GM12878 (cell line): Measurements from ENCODE around the gene YPEL3. TPM values are rescaled to one million over a fixed set of nuclear protein-coding genes. Genes with fewer than 3 reads are reported as not detected.
A peak's percentile ranks its signal among the peaks of the same experiment; 100 is the strongest.

Experiments
- ATAC-seq: fragments of 200-7000 bp; cut with Tn5 transposase; 3 replicates; pipeline ENCODE4 v1.9.1; 2020; ENCODE audit warnings: mild to moderate bottlenecking, moderate library complexity
- BruUV-seq: library from RNA; stranded (reverse); fragments of 400-500 nt; replicated peaks from 2 replicates; lab custom pipeline; 2021; lab: Mats Ljungman, UMichigan
- CTCF ChIA-PET: fragments of 300-600 bp; sonication (Branson Sonifier 250); formaldehyde crosslinking; extraction: SDS; loops from one replicate; lab custom pipeline; 2021; ENCODE audit warnings: inconsistent platforms; lab: Yijun Ruan, JAX
- POLR2A ChIA-PET: fragments of 350-600 bp; formaldehyde crosslinking; extraction: SDS; loops from one replicate; lab custom pipeline; 2021; ENCODE audit warnings: inconsistent platforms; lab: Charles Lee
- RAD21 ChIA-PET: fragments of 300-600 bp; sonication (Branson Sonifier 250); formaldehyde crosslinking; loops from one replicate; lab custom pipeline; 2023; ENCODE audit warnings: antibody characterized with exemption; ENCODE audit not compliant: unreplicated experiment; lab: Charles Lee
- SMC1A ChIA-PET: fragments of 300-600 bp; sonication (Branson Sonifier 250); formaldehyde crosslinking; loops from one replicate; lab custom pipeline; 2023; ENCODE audit not compliant: unreplicated experiment, uncharacterized antibody; lab: Charles Lee
- DNase-seq: peaks from one replicate; pipeline ENCODE4 v3.0.0-alpha.2; 2011; ENCODE audit warnings: low read depth, low spot score
- FAIRE-seq: peaks from 3 replicates; lab custom pipeline; 2011; peaks lifted over from hg19 to GRCh38; lab: Jason Lieb, UNC
- H2AFZ ChIP-seq: 2 replicates; pipeline ENCODE4 v1.6.0; 2011; ENCODE audit warnings: low read depth, low read length, control low read depth; ENCODE audit not compliant: control insufficient read depth
- H3K27ac ChIP-seq: 2 replicates; pipeline ENCODE4 v1.5.1; 2011; ENCODE audit warnings: control low read depth; ENCODE audit not compliant: control insufficient read depth, insufficient read depth
- H3K27me3 ChIP-seq, 2 experiments: replicated peaks in 1 of 2; 2 replicates each; pipeline versions ENCODE4 v1.6.0 to v1.6.1; 2011; ENCODE audit warnings: low read length in 1 of 2; ENCODE audit not compliant: control insufficient read depth in 2 of 2, insufficient read depth in 2 of 2
- H3K36me3 ChIP-seq, 2 experiments: 2 replicates each; pipeline ENCODE4 v1.5.1; 2011; ENCODE audit warnings: low read length in 1 of 2; ENCODE audit not compliant: control insufficient read depth in 2 of 2, insufficient read depth in 2 of 2
- H3K4me1 ChIP-seq: 2 replicates; pipeline ENCODE4 v1.6.1; 2011; ENCODE audit warnings: mild to moderate bottlenecking, low read length, moderate library complexity, mixed read lengths; ENCODE audit not compliant: control insufficient read depth, insufficient read depth
- H3K4me2 ChIP-seq: 2 replicates; pipeline ENCODE4 v1.6.0; 2011; ENCODE audit warnings: control low read depth; ENCODE audit not compliant: control insufficient read depth, insufficient read depth
- H3K4me3 ChIP-seq: fragments of 200-600 bp; sonication (generic); 2 replicates; pipeline ENCODE4 v1.5.1; 2016
- H3K79me2 ChIP-seq: 2 replicates; pipeline ENCODE4 v1.6.0; 2011; ENCODE audit warnings: low read length; ENCODE audit not compliant: control insufficient read depth, insufficient read depth
- H3K9ac ChIP-seq: 2 replicates; pipeline ENCODE4 v1.8.0; 2011; ENCODE audit warnings: low read length, control low read depth, mixed read lengths; ENCODE audit not compliant: control insufficient read depth, insufficient read depth
- H3K9me3 ChIP-seq: replicated peaks from 3 replicates; pipeline ENCODE4 v1.5.1; 2011; ENCODE audit warnings: mild to moderate bottlenecking, low read length; ENCODE audit not compliant: control insufficient read depth, insufficient read depth
- H4K20me1 ChIP-seq: 2 replicates; pipeline ENCODE4 v1.6.0; 2011; ENCODE audit not compliant: control insufficient read depth, insufficient read depth
- ZSCAN29 ChIP-seq: fragments of 450-650 bp; IDR thresholded peaks from 2 replicates; pipeline ENCODE4 v1.6.1; 2017; ENCODE audit warnings: mild to moderate bottlenecking, moderate library complexity
- WGBS: methylation state at CpG from one replicate; pipeline ENCODE4 v1.1.6; 2016; ENCODE audit warnings: low lambda C conversion rate; ENCODE audit not compliant: insufficient replicate concordance, insufficient coverage; ENCODE audit errors: missing lambda C conversion rate; 5-methylcytosine and 5-hydroxymethylcytosine counted together
- in situ Hi-C: fragments of 300-500 bp; cut with MboI; formaldehyde crosslinking; loops from 9 replicates; pipeline ENCODE4 v1.14.3; 2018; ENCODE audit warnings: mixed read lengths
- intact Hi-C: fragments of 100-400 bp; cut with micrococcal nuclease; formaldehyde crosslinking; loops from one replicate; pipeline ENCODE4 v1.14.2; 2022; ENCODE audit not compliant: unreplicated experiment
- polyA plus RNA-seq, 11 experiments: library from polyadenylated mRNA; depleted of rRNA in 4 of 11; unstranded in 6 of 11; stranded (reverse) in 5 of 11; fragments of >200 nt; fragmentation: Nextera tagmentation in 4 of 11; fragmentation: Illumina TruSeq in 1 of 11; extraction: Ambion mirVana in 4 of 11; extraction: Trizol in 1 of 11; gene quantifications; 1 replicate in 1 of 11; 2 replicates in 10 of 11; pipeline versions ENCODE4 v1.2.1 to v1.2.3, GENCODE V29; 2011 to 2016; ENCODE audit warnings: inconsistent platforms in 2 of 11, missing spikeins in 2 of 11, low read depth in 1 of 11
- total RNA-seq, 4 experiments: library from RNA; depleted of rRNA in 3 of 4; stranded (reverse); fragments of >200 nt in 3 of 4; fragmentation: Illumina TruSeq in 1 of 4; extraction: Trizol in 1 of 4; gene quantifications; 2 replicates each; pipeline versions ENCODE4 v1.2.1 to v1.2.3, GENCODE V29; 2013 to 2021
- TF ChIP-seq, protein P1 (sequence below), 3 experiments: IDR thresholded peaks in 2 of 3; conservative IDR thresholded peaks in 1 of 3; 2 replicates each; pipeline ENCODE4 v1.5.1; 2011; ENCODE audit warnings: low read depth in 3 of 3, low read length in 3 of 3, mild to moderate bottlenecking in 3 of 3, control low read depth in 2 of 3, moderate library complexity in 2 of 3, inconsistent platforms in 1 of 3, mixed read lengths in 1 of 3; ENCODE audit not compliant: control insufficient read depth in 2 of 3, insufficient read depth in 1 of 3; ENCODE audit errors: extremely low read depth in 1 of 3
- TF ChIP-seq, protein P2 (sequence below): fragments of 450-650 bp; formaldehyde crosslinking; IDR thresholded peaks from 2 replicates; pipeline ENCODE4 v1.4.0; 2022; ENCODE audit warnings: mild to moderate bottlenecking, moderate library complexity

The YPEL3 gene
- total and polyA plus RNA-seq, 10 of the 15 experiments (the other 5 are each of a cell fraction or from before 2014, with no cell fraction given) = 1.3 to 22.0 (median 12.1) TPM

DNA sequence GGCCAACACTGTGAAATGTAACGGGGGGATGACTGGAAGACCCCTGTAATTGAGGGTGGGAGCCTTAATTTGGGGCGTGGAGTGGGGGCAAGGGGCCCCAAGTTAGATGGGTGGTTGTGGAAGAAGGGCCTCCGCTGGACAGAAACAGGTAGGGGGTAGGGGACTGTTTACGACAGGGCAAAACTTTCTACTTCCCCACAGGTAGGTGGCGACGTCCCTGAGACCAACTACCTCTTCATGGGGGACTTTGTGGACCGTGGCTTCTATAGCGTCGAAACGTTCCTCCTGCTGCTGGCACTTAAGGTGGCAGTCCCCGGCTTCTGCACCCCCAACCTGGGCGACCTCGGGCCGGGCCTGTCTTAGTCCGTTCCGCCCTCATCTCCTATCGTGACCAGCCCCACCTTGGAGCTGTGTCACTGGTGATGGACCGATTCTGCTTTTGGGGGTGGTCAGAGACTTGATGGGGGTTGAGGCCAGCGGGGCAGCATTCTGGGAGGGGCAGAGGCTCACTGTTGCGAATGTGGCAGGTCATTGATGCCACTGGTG is 13.4 kb downstream of the YPEL3 start:
- no peak for DNase-seq
- ChIA-PET CTCF (interaction anchor here (1.5 to 1.6 kb wide), 2 partner anchors 10 to 11 kb away, joined by 3 to 8 read pairs; partner anchors contain the start of gene TBX6), SMC1A (interaction anchor here (2.1 kb wide), 1 partner anchor 9 kb away, joined by 5 read pairs; the partner anchor contains the start of gene TBX6), POLR2A (no interaction called here), RAD21 (no interaction called here)
- Histone ChIP-seq H3K27ac (no peak overlapping the region), H3K9me3 (no peaks in the 10 kb centered on the region), H3K4me1 (peaks cover 3% of the 10 kb centered on the region; the same call in 1 of the 2 replicates), H3K79me2 (peaks cover 14% of the 10 kb centered on the region), H2AFZ (no peak overlapping the region), H3K4me2 (no peak overlapping the region), H4K20me1 (no peaks in the 10 kb centered on the region), H3K9ac (no peak overlapping the region), H3K4me3 (no peak overlapping the region), H3K36me3 (peaks cover 31 to 39% of the 10 kb centered on the region in 2 experiments), H3K27me3 (no peaks in the 10 kb centered on the region)
- in situ Hi-C loops (loop anchor here (25.0 kb wide), 1 partner anchor 1805 kb away; no protein-coding TSS in a partner anchor), intact Hi-C loops (no loop called here)
- 87% methylated on average over 20 of the region's 20 CpGs for WGBS
- no peak for FAIRE-seq
- no peak for ATAC-seq
- no TSS peak for BruUV-seq
- no peak for TF ChIP-seq ZSCAN29
- TF ChIP-seq, protein P1, sequence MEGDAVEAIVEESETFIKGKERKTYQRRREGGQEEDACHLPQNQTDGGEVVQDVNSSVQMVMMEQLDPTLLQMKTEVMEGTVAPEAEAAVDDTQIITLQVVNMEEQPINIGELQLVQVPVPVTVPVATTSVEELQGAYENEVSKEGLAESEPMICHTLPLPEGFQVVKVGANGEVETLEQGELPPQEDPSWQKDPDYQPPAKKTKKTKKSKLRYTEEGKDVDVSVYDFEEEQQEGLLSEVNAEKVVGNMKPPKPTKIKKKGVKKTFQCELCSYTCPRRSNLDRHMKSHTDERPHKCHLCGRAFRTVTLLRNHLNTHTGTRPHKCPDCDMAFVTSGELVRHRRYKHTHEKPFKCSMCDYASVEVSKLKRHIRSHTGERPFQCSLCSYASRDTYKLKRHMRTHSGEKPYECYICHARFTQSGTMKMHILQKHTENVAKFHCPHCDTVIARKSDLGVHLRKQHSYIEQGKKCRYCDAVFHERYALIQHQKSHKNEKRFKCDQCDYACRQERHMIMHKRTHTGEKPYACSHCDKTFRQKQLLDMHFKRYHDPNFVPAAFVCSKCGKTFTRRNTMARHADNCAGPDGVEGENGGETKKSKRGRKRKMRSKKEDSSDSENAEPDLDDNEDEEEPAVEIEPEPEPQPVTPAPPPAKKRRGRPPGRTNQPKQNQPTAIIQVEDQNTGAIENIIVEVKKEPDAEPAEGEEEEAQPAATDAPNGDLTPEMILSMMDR (IDR thresholded peaks at IDR 0.05 in 2 of 3, conservative IDR thresholded peaks at IDR 0.05 in 1 of 3; ENCODE audit: control insufficient read depth in 2 of 3, extremely low read depth in 1 of 3, insufficient read depth in 1 of 3, low read depth in 3 of 3, low read length in 3 of 3) = 0 out of 6 replicates have a peak, but pooled peaks of 1 of the 3 experiments have one; percentile 17
- TF ChIP-seq, protein P2, sequence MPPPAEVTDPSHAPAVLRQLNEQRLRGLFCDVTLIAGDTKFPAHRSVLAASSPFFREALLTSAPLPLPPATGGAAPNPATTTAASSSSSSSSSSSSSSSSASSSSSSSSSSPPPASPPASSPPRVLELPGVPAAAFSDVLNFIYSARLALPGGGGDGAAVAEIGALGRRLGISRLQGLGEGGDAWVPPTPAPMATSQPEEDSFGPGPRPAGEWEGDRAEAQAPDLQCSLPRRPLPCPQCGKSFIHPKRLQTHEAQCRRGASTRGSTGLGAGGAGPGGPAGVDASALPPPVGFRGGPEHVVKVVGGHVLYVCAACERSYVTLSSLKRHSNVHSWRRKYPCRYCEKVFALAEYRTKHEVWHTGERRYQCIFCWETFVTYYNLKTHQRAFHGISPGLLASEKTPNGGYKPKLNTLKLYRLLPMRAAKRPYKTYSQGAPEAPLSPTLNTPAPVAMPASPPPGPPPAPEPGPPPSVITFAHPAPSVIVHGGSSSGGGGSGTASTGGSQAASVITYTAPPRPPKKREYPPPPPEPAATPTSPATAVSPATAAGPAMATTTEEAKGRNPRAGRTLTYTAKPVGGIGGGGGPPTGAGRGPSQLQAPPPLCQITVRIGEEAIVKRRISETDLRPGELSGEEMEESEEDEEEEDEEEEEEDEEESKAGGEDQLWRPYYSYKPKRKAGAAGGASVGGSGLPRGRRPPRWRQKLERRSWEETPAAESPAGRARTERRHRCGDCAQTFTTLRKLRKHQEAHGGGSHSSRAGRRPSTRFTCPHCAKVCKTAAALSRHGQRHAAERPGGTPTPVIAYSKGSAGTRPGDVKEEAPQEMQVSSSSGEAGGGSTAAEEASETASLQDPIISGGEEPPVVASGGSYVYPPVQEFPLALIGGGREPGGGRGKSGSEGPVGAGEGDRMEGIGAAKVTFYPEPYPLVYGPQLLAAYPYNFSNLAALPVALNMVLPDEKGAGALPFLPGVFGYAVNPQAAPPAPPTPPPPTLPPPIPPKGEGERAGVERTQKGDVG (CRISPR knock-in tag) = no peak
